Breast epithelium (tissue), 4 donors: ENCODE data around the gene CERS5. TPM values are rescaled to one million over a fixed set of nuclear protein-coding genes. Genes with fewer than 3 reads are reported as not detected.
A peak's percentile ranks its signal among the peaks of the same experiment; 100 is the strongest.

Source experiments
- DNase-seq, 2 donors: peaks; one replicate each; pipeline ENCODE4 v3.0.0-alpha.2; 2019; ENCODE audit warnings: low spot score in 2 of 2
- H3K27ac ChIP-seq, 2 donors: fragments of 200-600 bp; sonication (generic) in 1 of 2; one replicate each; pipeline ENCODE4 v1.5.1; 2016 to 2019; ENCODE audit warnings: mild to moderate bottlenecking in 1 of 2
- H3K27me3 ChIP-seq, 2 donors: fragments of 200-600 bp; sonication (generic) in 1 of 2; one replicate each; pipeline versions ENCODE4 v1.5.1 to v1.6.0; 2017 to 2019; ENCODE audit warnings: control low read depth in 1 of 2, mild to moderate bottlenecking in 1 of 2
- H3K36me3 ChIP-seq: fragments of 200-600 bp; one replicate; pipeline ENCODE4 v1.5.1; 2019
- H3K4me1 ChIP-seq, 2 donors: fragments of 200-600 bp; sonication (generic); one replicate each; pipeline ENCODE4 v1.5.1; 2016 to 2019; ENCODE audit warnings: control low read depth in 1 of 2
- H3K4me3 ChIP-seq, 3 donors: fragments of 200-600 bp; sonication (generic); 1 replicate in 2 of 3; 2 replicates in 1 of 3; pipeline ENCODE4 v1.5.1; 2016 to 2019; ENCODE audit warnings: mild to moderate bottlenecking in 3 of 3, moderate library complexity in 2 of 3
- H3K9me3 ChIP-seq, 2 donors: fragments of 200-600 bp; sonication (generic) in 1 of 2; one replicate each; pipeline ENCODE4 v1.5.1; 2016 to 2019; ENCODE audit warnings: control low read depth in 1 of 2
- CTCF ChIP-seq, 3 donors: fragments of 450-650 bp; IDR thresholded peaks; one replicate each; pipeline ENCODE4 v1.5.1; 2016 to 2017; ENCODE audit warnings: antibody characterized with exemption in 3 of 3, mild to moderate bottlenecking in 3 of 3, moderate library complexity in 3 of 3
- POLR2A ChIP-seq: fragments of 450-650 bp; IDR thresholded peaks from one replicate; pipeline ENCODE4 v1.6.1; 2016; ENCODE audit warnings: antibody characterized with exemption, mild to moderate bottlenecking, moderate library complexity
- POLR2AphosphoS5 ChIP-seq, 3 donors: sonication (generic); formaldehyde crosslinking; IDR thresholded peaks; one replicate each; pipeline ENCODE4 v1.6.1; 2017; ENCODE audit warnings: antibody characterized with exemption in 3 of 3
- intact Hi-C: fragments of 100-400 bp; cut with DNase I; formaldehyde crosslinking; loops from one replicate; pipeline ENCODE4 v1.15.1; 2023; ENCODE audit warnings: low total_unique reads
- total RNA-seq, 3 donors: library from RNA; depleted of rRNA; stranded (reverse); fragments of >200 nt; gene quantifications; one replicate each; pipeline ENCODE4 v1.1.0, GENCODE V29; 2016

The CERS5 gene
- total RNA-seq, 3 donors from 2014 or later, result 25.0 to 40.1 (median 32.4) TPM

GRCh38 chr12:50188241-50188781 is 21.1 kb upstream of the CERS5 start:
- Histone ChIP-seq H3K27ac (peak overlapping the region; percentile 73 to 91), H3K27me3 (no peaks in the 10 kb centered on the region), H3K36me3 (no peaks in the 10 kb centered on the region), H3K4me3 (no peak overlapping the region), H3K9me3 (no peaks in the 10 kb centered on the region), H3K4me1 (peaks cover 0 to 6% of the 10 kb centered on the region in 2 donors)
- no peak for TF ChIP-seq POLR2AphosphoS5 (IDR thresholded peaks at IDR 0.05)
- no peak for TF ChIP-seq POLR2A
- TF ChIP-seq CTCF (IDR thresholded peaks at IDR 0.05), result no peak
- no peak for DNase-seq
- intact Hi-C loops, result no loop called here

- no peak for TF ChIP-seq CTCF (IDR thresholded peaks at IDR 0.05)
- TF ChIP-seq POLR2A, result no peak
- no peak for TF ChIP-seq POLR2AphosphoS5 (IDR thresholded peaks at IDR 0.05)
- intact Hi-C loops, result no loop called here
- Histone ChIP-seq H3K36me3 (no peaks in the 10 kb centered on the region), H3K27me3 (no peaks in the 10 kb centered on the region), H3K4me1 (peaks cover 0 to 6% of the 10 kb centered on the region in 2 donors), H3K9me3 (no peaks in the 10 kb centered on the region), H3K27ac (peak overlapping the region; percentile 73 to 91), H3K4me3 (no peak overlapping the region)
- DNase-seq, result no peak
These were observed 20.1 kb upstream of the CERS5 start for GRCh38 chr12:50187084-50187900.

GRCh38 chr12:50186681-50187080 is 19.5 kb upstream of the CERS5 start:
- intact Hi-C loops, result no loop called here
- Histone ChIP-seq H3K27me3 (no peaks in the 10 kb centered on the region), H3K27ac (peak overlapping the region; percentile 73 to 91), H3K9me3 (no peaks in the 10 kb centered on the region), H3K4me3 (no peak overlapping the region), H3K36me3 (no peaks in the 10 kb centered on the region), H3K4me1 (peaks cover 0 to 6% of the 10 kb centered on the region in 2 donors)
- TF ChIP-seq POLR2AphosphoS5 (IDR thresholded peaks at IDR 0.05), result no peak
- TF ChIP-seq CTCF (IDR thresholded peaks at IDR 0.05), result no peak
- no peak for TF ChIP-seq POLR2A
- DNase-seq, result no peak

- peak overlapping the region; percentile 70 to 73 for H3K27ac ChIP-seq
- no peak for TF ChIP-seq POLR2A
- TF ChIP-seq CTCF (IDR thresholded peaks at IDR 0.05), result no peak
- no peak for TF ChIP-seq POLR2AphosphoS5 (IDR thresholded peaks at IDR 0.05)
- no peaks in the 10 kb centered on the region for H3K27me3 ChIP-seq
- no peaks in the 10 kb centered on the region for H3K36me3 ChIP-seq
- peaks cover 0 to 6% of the 10 kb centered on the region in 2 donors for H3K4me1 ChIP-seq
- H3K4me3 ChIP-seq, result no peak overlapping the region
- intact Hi-C loops, result no loop called here
- no peaks in the 10 kb centered on the region for H3K9me3 ChIP-seq
- DNase-seq, result no peak
These were observed 18.9 kb upstream of the CERS5 start for GRCh38 chr12:50185970-50186663.
